ENCODE results near the gene WDR72. TPM values are rescaled to one million over a fixed set of nuclear protein-coding genes. Genes with fewer than 3 reads are reported as not detected.

WDR72 gene
- total and polyA plus RNA-seq, 5 donors from 2014 or later: not detected

DNA sequence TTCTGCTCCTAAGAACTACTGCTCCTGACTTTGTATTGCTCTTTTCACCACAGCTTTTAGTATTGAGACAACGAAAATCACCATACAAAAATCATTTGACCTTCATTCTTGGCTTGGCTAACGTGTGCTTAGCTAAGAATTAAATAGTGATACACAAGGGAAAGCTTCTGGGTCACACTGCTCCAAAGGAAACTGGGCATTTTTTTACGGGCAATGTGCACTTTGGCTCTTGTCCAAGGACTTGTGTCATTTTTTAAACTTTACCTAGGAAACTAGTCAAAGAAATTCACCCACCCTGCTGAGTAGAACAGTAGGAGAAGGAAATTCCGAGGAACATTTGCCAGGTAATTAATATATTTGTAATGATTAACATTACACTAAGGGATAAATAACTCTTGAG, 19.8 kb downstream of the WDR72 start:
- no peak overlapping the region for H3K4me3 Mint-ChIP-seq
- ATAC-seq (ENCODE audit: low read depth in 2 of 2): no peak
- DNase-seq: no peak
- Histone ChIP-seq H3K4me3 (ENCODE audit: low read depth, low read length) (no peak overlapping the region), H3K4me1 (ENCODE audit: control insufficient read depth, insufficient read depth, low read length, poor library complexity, severe bottlenecking) (no peaks in the 10 kb centered on the region), H3K27me3 (ENCODE audit: control insufficient read depth, insufficient read depth, low read length) (peaks cover 2% of the 10 kb centered on the region), H3K9me3 (ENCODE audit: control insufficient read depth in 2 of 2, low read length in 2 of 2) (no peaks in the 10 kb centered on the region), H3K36me3 (ENCODE audit: control insufficient read depth, insufficient read depth, low read length) (no peaks in the 10 kb centered on the region), H3K27ac (ENCODE audit: insufficient read depth, low read length, poor library complexity, severe bottlenecking) (no peak overlapping the region)
- peaks cover 0 to 5% (median 0%) of the 10 kb centered on the region in 7 donors for H3K9me3 Mint-ChIP-seq
- H3K27me3 Mint-ChIP-seq: peaks cover 8% of the 10 kb centered on the region
- H3K27ac Mint-ChIP-seq: no peak overlapping the region
- no peaks in the 10 kb centered on the region for H3K36me3 Mint-ChIP-seq
- H3K4me1 Mint-ChIP-seq: no peaks in the 10 kb centered on the region

DNA sequence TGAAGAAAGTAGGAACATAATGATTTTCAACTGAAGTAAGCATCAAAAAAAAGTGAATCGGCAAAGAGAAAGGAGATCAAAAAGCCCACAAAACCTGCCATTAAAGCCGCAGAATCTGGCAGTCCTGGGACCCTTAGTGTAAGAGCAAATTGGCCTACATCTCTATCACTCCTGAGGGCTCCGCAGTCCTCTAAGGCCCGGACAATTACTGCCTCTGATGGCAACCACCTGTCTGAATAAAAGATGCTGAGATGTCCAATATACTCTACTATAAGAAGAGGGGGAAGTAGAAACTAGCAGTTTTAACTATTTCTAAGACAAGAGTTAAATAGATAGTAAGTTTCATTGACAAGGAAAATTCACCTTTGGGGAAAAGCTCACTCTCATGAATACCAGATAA, 20.3 kb downstream of the WDR72 start:
- Mint-ChIP-seq H3K27ac (no peak overlapping the region), H3K4me1 (no peaks in the 10 kb centered on the region), H3K4me3 (no peak overlapping the region), H3K27me3 (peaks cover 8% of the 10 kb centered on the region), H3K36me3 (no peaks in the 10 kb centered on the region), H3K9me3 (peaks cover 0 to 5% (median 0%) of the 10 kb centered on the region in 7 donors)
- no peak for DNase-seq
- Histone ChIP-seq H3K27ac (ENCODE audit: insufficient read depth, low read length, poor library complexity, severe bottlenecking) (no peak overlapping the region), H3K4me1 (ENCODE audit: control insufficient read depth, insufficient read depth, low read length, poor library complexity, severe bottlenecking) (no peaks in the 10 kb centered on the region), H3K4me3 (ENCODE audit: low read depth, low read length) (no peak overlapping the region), H3K9me3 (ENCODE audit: control insufficient read depth in 2 of 2, low read length in 2 of 2) (no peaks in the 10 kb centered on the region), H3K36me3 (ENCODE audit: control insufficient read depth, insufficient read depth, low read length) (no peaks in the 10 kb centered on the region), H3K27me3 (ENCODE audit: control insufficient read depth, insufficient read depth, low read length) (peaks cover 2% of the 10 kb centered on the region)
- no peak for ATAC-seq (ENCODE audit: low read depth in 2 of 2)

DNA sequence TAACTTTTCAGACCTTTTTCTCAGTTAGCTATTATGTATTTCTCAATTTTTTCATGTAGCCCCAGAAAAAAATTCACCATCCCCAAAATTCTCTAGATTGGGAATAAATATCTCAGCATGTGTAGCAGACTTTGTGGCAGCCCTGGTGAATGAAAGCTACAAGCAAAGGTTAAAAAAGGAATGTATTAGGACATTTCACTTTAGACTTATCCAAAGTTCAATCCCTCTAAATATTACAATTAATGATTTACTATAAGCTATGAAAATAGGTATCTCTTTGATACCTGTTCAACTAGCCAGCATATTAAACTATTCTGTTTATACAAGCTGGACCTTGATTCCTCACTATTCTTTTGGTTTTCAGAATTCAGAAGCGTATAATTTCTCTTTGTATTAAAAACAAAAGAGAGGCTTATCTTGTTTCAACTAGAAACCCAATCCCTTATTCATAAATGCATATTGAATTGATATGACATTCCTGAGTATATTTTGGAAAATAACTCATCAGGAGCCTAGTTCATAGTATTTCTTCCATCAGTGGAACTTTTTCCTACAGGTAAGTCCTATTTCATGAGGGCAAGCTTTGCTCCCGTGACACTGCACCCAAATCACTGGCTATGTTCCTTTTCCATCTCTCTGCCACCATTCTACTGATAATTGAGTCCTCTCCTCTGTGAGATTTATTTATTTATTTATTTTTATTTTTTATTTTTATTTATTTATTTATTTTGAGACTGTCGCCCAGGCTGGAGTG, 38.0 kb downstream of the WDR72 start:
- Histone ChIP-seq H3K27ac (ENCODE audit: insufficient read depth, low read length, poor library complexity, severe bottlenecking) (no peak overlapping the region), H3K9me3 (ENCODE audit: control insufficient read depth in 2 of 2, low read length in 2 of 2) (no peaks in the 10 kb centered on the region), H3K4me3 (ENCODE audit: low read depth, low read length) (no peak overlapping the region), H3K36me3 (ENCODE audit: control insufficient read depth, insufficient read depth, low read length) (no peaks in the 10 kb centered on the region), H3K27me3 (ENCODE audit: control insufficient read depth, insufficient read depth, low read length) (no peaks in the 10 kb centered on the region), H3K4me1 (ENCODE audit: control insufficient read depth, insufficient read depth, low read length, poor library complexity, severe bottlenecking) (no peaks in the 10 kb centered on the region)
- no peaks in the 10 kb centered on the region for H3K4me1 Mint-ChIP-seq
- ATAC-seq (ENCODE audit: low read depth in 2 of 2) (no peak), DNase-seq (no peak)
- H3K4me3 Mint-ChIP-seq: no peak overlapping the region
- H3K27me3 Mint-ChIP-seq: no peaks in the 10 kb centered on the region
- peaks cover 0 to 4% (median 0%) of the 10 kb centered on the region in 7 donors for H3K9me3 Mint-ChIP-seq
- no peak overlapping the region for H3K27ac Mint-ChIP-seq
- H3K36me3 Mint-ChIP-seq: no peaks in the 10 kb centered on the region

DNA sequence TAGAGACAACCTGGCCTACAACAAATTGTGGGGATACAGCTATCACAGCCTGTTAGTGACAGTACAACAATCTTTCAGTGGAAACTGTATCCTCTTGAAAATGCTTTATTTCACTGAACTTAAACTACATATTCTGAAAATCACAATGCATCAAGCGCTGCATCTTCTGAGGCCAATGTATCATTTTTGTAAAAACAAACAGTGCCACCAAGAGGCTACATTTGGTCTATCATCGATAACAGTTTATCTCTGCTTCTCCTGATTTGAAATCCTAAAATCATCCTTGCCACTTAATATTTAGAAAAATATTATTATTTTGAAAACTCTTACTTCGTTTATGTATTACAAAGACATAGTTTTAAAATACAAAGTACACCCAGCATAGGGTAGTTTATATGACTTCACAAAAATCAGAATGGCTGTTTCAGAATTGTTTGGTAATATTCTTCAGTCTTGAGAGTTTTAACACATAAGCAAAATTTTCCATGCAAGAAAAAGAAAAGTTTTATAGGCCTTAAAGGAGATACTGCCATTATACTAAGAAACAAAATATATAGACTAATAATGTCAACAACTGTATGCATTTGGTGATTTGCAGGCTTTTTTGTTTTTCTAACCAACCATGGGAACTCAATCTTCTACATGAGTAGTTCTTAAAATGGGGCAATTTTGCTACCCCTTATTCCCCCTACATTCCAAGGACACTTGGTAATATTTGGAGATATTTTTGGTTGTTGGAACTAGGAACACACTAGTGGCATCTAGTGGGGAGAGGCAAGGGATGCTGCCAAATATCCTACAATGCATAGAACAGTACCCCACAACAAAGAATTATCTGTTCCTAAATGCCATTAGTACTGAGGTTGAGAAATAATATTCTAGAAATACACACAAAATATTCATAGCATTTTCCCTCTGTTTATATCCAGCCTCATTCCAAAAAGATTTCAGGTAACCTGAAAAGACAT, 42.3 kb downstream of the WDR72 start:
- Mint-ChIP-seq H3K9me3 (peaks cover 0 to 1% (median 0%) of the 10 kb centered on the region in 7 donors), H3K36me3 (no peaks in the 10 kb centered on the region), H3K27ac (no peak overlapping the region), H3K27me3 (peaks cover 14% of the 10 kb centered on the region), H3K4me3 (no peak overlapping the region), H3K4me1 (no peaks in the 10 kb centered on the region)
- Histone ChIP-seq H3K9me3 (ENCODE audit: control insufficient read depth in 2 of 2, low read length in 2 of 2) (no peaks in the 10 kb centered on the region), H3K4me1 (ENCODE audit: control insufficient read depth, insufficient read depth, low read length, poor library complexity, severe bottlenecking) (no peaks in the 10 kb centered on the region), H3K4me3 (ENCODE audit: low read depth, low read length) (no peak overlapping the region), H3K27ac (ENCODE audit: insufficient read depth, low read length, poor library complexity, severe bottlenecking) (no peak overlapping the region), H3K36me3 (ENCODE audit: control insufficient read depth, insufficient read depth, low read length) (no peaks in the 10 kb centered on the region), H3K27me3 (ENCODE audit: control insufficient read depth, insufficient read depth, low read length) (no peaks in the 10 kb centered on the region)
- DNase-seq (no peak), ATAC-seq (ENCODE audit: low read depth in 2 of 2) (no peak)

DNA sequence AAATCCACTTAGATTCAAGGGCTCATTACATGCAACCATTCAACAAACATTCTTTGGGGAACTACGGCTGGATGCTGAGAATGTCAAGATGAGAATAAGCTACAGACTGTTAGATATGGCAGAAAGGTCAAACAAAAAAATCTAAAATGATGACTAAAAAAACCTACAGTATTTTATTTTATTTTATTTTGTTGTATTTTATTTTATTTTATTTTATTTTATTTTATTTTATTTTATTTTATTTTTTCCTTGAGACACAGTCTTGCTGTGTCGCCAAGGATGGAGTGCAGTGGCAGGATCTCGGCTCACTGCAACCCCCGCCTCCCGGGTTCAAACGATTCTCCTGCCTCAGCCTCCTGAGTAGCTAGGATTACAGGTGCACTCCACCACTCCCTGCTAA, 46.2 kb downstream of the WDR72 start:
- Mint-ChIP-seq H3K4me1 (no peaks in the 10 kb centered on the region), H3K4me3 (no peak overlapping the region), H3K27me3 (peaks cover 14% of the 10 kb centered on the region), H3K36me3 (no peaks in the 10 kb centered on the region), H3K9me3 (peaks cover 0 to 1% (median 0%) of the 10 kb centered on the region in 7 donors), H3K27ac (no peak overlapping the region)
- H3K4me1 ChIP-seq (ENCODE audit: control insufficient read depth, insufficient read depth, low read length, poor library complexity, severe bottlenecking): no peaks in the 10 kb centered on the region
- no peak overlapping the region for H3K27ac ChIP-seq (ENCODE audit: insufficient read depth, low read length, poor library complexity, severe bottlenecking)
- ATAC-seq (ENCODE audit: low read depth in 2 of 2) (no peak), DNase-seq (no peak)
- H3K4me3 ChIP-seq (ENCODE audit: low read depth, low read length): no peak overlapping the region
- no peaks in the 10 kb centered on the region for H3K36me3 ChIP-seq (ENCODE audit: control insufficient read depth, insufficient read depth, low read length)
- no peaks in the 10 kb centered on the region for H3K27me3 ChIP-seq (ENCODE audit: control insufficient read depth, insufficient read depth, low read length)
- no peaks in the 10 kb centered on the region for H3K9me3 ChIP-seq (ENCODE audit: control insufficient read depth in 2 of 2, low read length in 2 of 2)

DNA sequence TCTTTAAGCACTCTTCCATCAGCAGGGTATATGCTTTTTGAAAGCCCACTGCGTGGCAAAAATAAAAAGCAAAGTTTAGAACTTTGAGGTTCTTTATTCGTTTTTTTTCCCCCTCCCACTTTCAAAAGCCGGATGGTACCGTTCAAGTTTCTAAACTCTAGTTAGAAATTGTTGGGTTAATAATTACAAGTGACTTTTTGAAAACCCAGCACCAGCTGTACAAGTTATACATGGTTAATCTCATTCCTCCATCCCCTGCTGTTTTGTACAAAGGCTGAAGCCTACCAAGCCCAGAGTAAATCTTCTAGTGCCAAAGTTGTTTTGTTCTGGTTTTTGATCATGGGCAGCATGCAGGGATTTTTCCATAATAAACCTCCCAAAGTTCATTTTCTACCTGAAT, 48.6 kb downstream of the WDR72 start:
- Histone ChIP-seq H3K4me3 (ENCODE audit: low read depth, low read length) (no peak overlapping the region), H3K27ac (ENCODE audit: insufficient read depth, low read length, poor library complexity, severe bottlenecking) (no peak overlapping the region), H3K27me3 (ENCODE audit: control insufficient read depth, insufficient read depth, low read length) (no peaks in the 10 kb centered on the region), H3K36me3 (ENCODE audit: control insufficient read depth, insufficient read depth, low read length) (no peaks in the 10 kb centered on the region), H3K9me3 (ENCODE audit: control insufficient read depth in 2 of 2, low read length in 2 of 2) (no peaks in the 10 kb centered on the region), H3K4me1 (ENCODE audit: control insufficient read depth, insufficient read depth, low read length, poor library complexity, severe bottlenecking) (no peaks in the 10 kb centered on the region)
- no peaks in the 10 kb centered on the region for H3K4me1 Mint-ChIP-seq
- no peak overlapping the region for H3K27ac Mint-ChIP-seq
- ATAC-seq (ENCODE audit: low read depth in 2 of 2) (no peak), DNase-seq (no peak)
- no peak overlapping the region for H3K4me3 Mint-ChIP-seq
- H3K9me3 Mint-ChIP-seq: peaks cover 0 to 3% (median 0%) of the 10 kb centered on the region in 7 donors
- no peaks in the 10 kb centered on the region for H3K36me3 Mint-ChIP-seq
- H3K27me3 Mint-ChIP-seq: peaks cover 11% of the 10 kb centered on the region

DNA sequence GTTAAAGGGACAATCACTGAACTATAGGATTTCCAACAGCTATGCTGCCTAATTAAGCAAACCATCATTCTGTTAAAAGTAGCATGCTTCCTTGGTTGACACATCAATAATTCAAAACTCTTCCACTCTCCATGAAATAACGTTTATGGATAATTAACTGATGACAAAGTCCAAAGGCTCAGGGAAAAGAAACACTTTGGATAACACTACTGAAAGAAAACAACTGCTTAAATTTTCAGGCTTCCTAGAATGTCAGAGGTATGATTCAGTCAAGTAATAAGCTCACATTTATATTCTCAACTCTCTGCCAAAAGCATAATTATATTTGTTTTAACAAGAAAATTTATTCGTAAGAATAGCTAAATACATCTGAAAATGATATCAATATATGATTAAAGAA, 49.6 kb downstream of the WDR72 start:
- DNase-seq (no peak), ATAC-seq (ENCODE audit: low read depth in 2 of 2) (no peak)
- Histone ChIP-seq H3K4me3 (ENCODE audit: low read depth, low read length) (no peak overlapping the region), H3K4me1 (ENCODE audit: control insufficient read depth, insufficient read depth, low read length, poor library complexity, severe bottlenecking) (no peaks in the 10 kb centered on the region), H3K27me3 (ENCODE audit: control insufficient read depth, insufficient read depth, low read length) (no peaks in the 10 kb centered on the region), H3K36me3 (ENCODE audit: control insufficient read depth, insufficient read depth, low read length) (no peaks in the 10 kb centered on the region), H3K27ac (ENCODE audit: insufficient read depth, low read length, poor library complexity, severe bottlenecking) (no peak overlapping the region), H3K9me3 (ENCODE audit: control insufficient read depth in 2 of 2, low read length in 2 of 2) (no peaks in the 10 kb centered on the region)
- Mint-ChIP-seq H3K9me3 (peaks cover 0 to 3% (median 0%) of the 10 kb centered on the region in 7 donors), H3K4me1 (no peaks in the 10 kb centered on the region), H3K27me3 (peaks cover 4% of the 10 kb centered on the region), H3K36me3 (no peaks in the 10 kb centered on the region), H3K27ac (no peak overlapping the region), H3K4me3 (no peak overlapping the region)

Measured in CD4-positive, CD25-positive, alpha-beta regulatory T cell (primary cell).